CD4-positive, alpha-beta memory T cell (primary cell): ENCODE data around the gene ARMC10. TPM values are rescaled to one million over a fixed set of nuclear protein-coding genes. Genes with fewer than 3 reads are reported as not detected.

Experiments
- CTCF ChIA-PET: fragments of 350-600 bp; sonication (Branson Sonifier 250); formaldehyde crosslinking; loops from one replicate; lab custom pipeline; 2021; ENCODE audit warnings: inconsistent platforms; ENCODE audit not compliant: partially characterized antibody; lab: Charles Lee
- POLR2A ChIA-PET: fragments of 350-600 bp; sonication (Branson Sonifier 250); formaldehyde crosslinking; loops from one replicate; lab custom pipeline; 2021; ENCODE audit not compliant: partially characterized antibody; lab: Charles Lee
- DNase-seq, 5 donors: peaks; one replicate each; pipeline versions ENCODE4 v3.0.0 to v3.0.0-alpha.2; 2020 to 2022; ENCODE audit warnings: mixed read lengths in 1 of 5
- H3K27ac ChIP-seq: one replicate; pipeline ENCODE4 v1.7.0; 2013; ENCODE audit warnings: low read depth, low read length
- H3K27me3 ChIP-seq: 2 replicates; pipeline ENCODE4 v1.7.0; 2013; ENCODE audit warnings: mild to moderate bottlenecking, low read length, moderate library complexity; ENCODE audit not compliant: insufficient read depth
- H3K36me3 ChIP-seq: 2 replicates; pipeline ENCODE4 v1.7.0; 2013; ENCODE audit warnings: mild to moderate bottlenecking, low read length, moderate library complexity; ENCODE audit not compliant: insufficient read depth
- H3K4me1 ChIP-seq: 2 replicates; pipeline ENCODE4 v1.7.0; 2013; ENCODE audit warnings: mild to moderate bottlenecking, low read length, moderate library complexity; ENCODE audit not compliant: insufficient read depth
- H3K4me3 ChIP-seq, 2 donors: one replicate each; pipeline ENCODE4 v1.7.0; 2013; ENCODE audit warnings: low read length in 2 of 2, mild to moderate bottlenecking in 1 of 2
- H3K9me3 ChIP-seq, 2 donors: one replicate each; pipeline ENCODE4 v1.7.0; 2013; ENCODE audit warnings: low read length in 2 of 2, control low read depth in 1 of 2; ENCODE audit not compliant: control insufficient read depth in 1 of 2
- H3K27ac Mint-ChIP-seq, 7 donors: one replicate each; pipeline ENCODE4 v1.8.0; 2020 to 2021; ENCODE audit warnings: mixed read lengths in 7 of 7, mild to moderate bottlenecking in 6 of 7, inconsistent platforms in 3 of 7, moderate library complexity in 3 of 7
- H3K27me3 Mint-ChIP-seq, 2 donors: one replicate each; pipeline ENCODE4 v1.8.0; 2020 to 2021; ENCODE audit warnings: mixed read lengths in 2 of 2
- H3K36me3 Mint-ChIP-seq, 2 donors: one replicate each; pipeline ENCODE4 v1.8.0; 2020 to 2021; ENCODE audit warnings: mixed read lengths in 2 of 2, inconsistent platforms in 1 of 2, mild to moderate bottlenecking in 1 of 2
- H3K4me1 Mint-ChIP-seq, 4 donors: one replicate each; pipeline ENCODE4 v1.8.0; 2020 to 2021; ENCODE audit warnings: mixed read lengths in 4 of 4, mild to moderate bottlenecking in 1 of 4
- H3K4me3 Mint-ChIP-seq, 8 donors: one replicate each; pipeline ENCODE4 v1.8.0; 2020 to 2021; ENCODE audit warnings: mixed read lengths in 8 of 8, mild to moderate bottlenecking in 7 of 8, moderate library complexity in 6 of 8, inconsistent platforms in 3 of 8
- H3K9me3 Mint-ChIP-seq, 8 donors: one replicate each; pipeline ENCODE4 v1.8.0; 2020 to 2021; ENCODE audit warnings: mixed read lengths in 8 of 8, mild to moderate bottlenecking in 5 of 8, inconsistent platforms in 3 of 8, moderate library complexity in 1 of 8
- intact Hi-C: fragments of 100-400 bp; cut with micrococcal nuclease; formaldehyde crosslinking; loops from one replicate; pipeline ENCODE4 v1.15.1; 2023
- polyA plus RNA-seq, 2 donors: library from polyadenylated mRNA; unstranded; fragments of 300-500 nt; fragmentation: Illumina TruSeq; gene quantifications; one replicate each; pipeline ENCODE4 v1.2.3, GENCODE V29; 2021
- total RNA-seq, 2 experiments: library from RNA; stranded (reverse); gene quantifications; one replicate each; pipeline ENCODE4 v1.2.3, GENCODE V29; 2021

Gene ARMC10
- total and polyA plus RNA-seq, 4 experiments from 2014 or later = 28.4 to 54.2 (median 35.8) TPM

DNA sequence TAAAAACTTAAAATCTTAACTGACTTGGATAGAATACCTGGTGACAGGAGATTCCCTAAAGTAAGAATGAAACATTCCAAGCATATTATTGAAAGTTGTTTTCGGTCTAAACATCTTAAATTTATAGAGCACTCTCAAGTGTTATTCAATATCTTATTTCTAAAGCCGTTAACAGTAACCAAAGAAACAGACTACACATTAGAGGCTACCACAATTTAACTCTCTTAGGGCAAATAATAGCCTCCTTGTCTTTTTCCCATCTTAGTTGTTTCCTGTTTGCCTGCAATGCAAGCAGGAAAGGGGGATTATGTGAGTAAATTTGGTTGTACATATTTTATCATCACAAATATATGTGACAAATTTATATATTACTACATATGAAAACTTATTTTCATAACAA lies 42.5 kb downstream of the ARMC10 start:
- H3K27me3 Mint-ChIP-seq = no peaks in the 10 kb centered on the region
- intact Hi-C loops = no loop called here
- H3K4me3 Mint-ChIP-seq = no peak overlapping the region
- POLR2A ChIA-PET = no interaction called here
- peaks cover 0 to 5% (median under 1%) of the 10 kb centered on the region in 8 donors for H3K9me3 Mint-ChIP-seq
- Histone ChIP-seq H3K36me3 (no peaks in the 10 kb centered on the region), H3K27me3 (no peaks in the 10 kb centered on the region), H3K4me3 (no peak overlapping the region), H3K9me3 (no peaks in the 10 kb centered on the region), H3K27ac (no peak overlapping the region), H3K4me1 (no peaks in the 10 kb centered on the region)
- H3K4me1 Mint-ChIP-seq = peaks cover 0 to 8% (median 0%) of the 10 kb centered on the region in 4 donors
- H3K36me3 Mint-ChIP-seq = peaks cover 49 to 51% of the 10 kb centered on the region in 2 donors
- CTCF ChIA-PET = no interaction called here
- no peak for DNase-seq
- no peak overlapping the region for H3K27ac Mint-ChIP-seq

DNA sequence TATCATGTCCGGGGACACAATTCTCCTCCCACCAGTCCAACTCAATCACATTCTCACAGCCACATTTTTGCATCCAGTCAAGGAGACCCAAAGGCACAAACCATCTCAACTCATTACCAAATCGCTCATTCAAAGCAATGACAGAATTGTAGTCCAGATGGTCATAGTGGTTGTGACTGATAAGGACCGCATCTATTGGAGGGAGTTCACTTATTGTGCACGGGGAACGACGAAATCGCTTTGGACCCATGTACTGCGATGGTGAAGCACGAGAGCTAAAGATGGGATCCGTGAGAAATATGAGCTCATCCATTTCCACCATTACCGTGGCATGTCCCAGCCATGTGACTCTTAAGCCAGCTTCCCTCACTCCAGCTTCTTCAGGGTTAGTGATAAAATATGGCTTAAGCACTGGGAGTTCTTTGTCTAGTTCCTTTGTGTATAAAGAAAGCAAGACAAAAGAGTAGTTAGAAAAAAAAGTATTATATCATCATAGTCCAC lies 44.9 kb downstream of the ARMC10 start:
- CTCF ChIA-PET = no interaction called here
- POLR2A ChIA-PET = no interaction called here
- no peak overlapping the region for H3K27ac ChIP-seq
- no peak for DNase-seq
- no peaks in the 10 kb centered on the region for H3K9me3 Mint-ChIP-seq
- no peak overlapping the region for H3K4me3 Mint-ChIP-seq
- no peak overlapping the region for H3K27ac Mint-ChIP-seq
- intact Hi-C loops = no loop called here
- no peaks in the 10 kb centered on the region for H3K4me1 ChIP-seq
- no peaks in the 10 kb centered on the region for H3K27me3 ChIP-seq
- H3K36me3 Mint-ChIP-seq = peaks cover 39 to 53% of the 10 kb centered on the region in 2 donors
- no peaks in the 10 kb centered on the region for H3K36me3 ChIP-seq
- H3K9me3 ChIP-seq = no peaks in the 10 kb centered on the region
- no peak overlapping the region for H3K4me3 ChIP-seq
- no peaks in the 10 kb centered on the region for H3K27me3 Mint-ChIP-seq
- peaks cover 0 to 3% (median 2%) of the 10 kb centered on the region in 4 donors for H3K4me1 Mint-ChIP-seq

DNA sequence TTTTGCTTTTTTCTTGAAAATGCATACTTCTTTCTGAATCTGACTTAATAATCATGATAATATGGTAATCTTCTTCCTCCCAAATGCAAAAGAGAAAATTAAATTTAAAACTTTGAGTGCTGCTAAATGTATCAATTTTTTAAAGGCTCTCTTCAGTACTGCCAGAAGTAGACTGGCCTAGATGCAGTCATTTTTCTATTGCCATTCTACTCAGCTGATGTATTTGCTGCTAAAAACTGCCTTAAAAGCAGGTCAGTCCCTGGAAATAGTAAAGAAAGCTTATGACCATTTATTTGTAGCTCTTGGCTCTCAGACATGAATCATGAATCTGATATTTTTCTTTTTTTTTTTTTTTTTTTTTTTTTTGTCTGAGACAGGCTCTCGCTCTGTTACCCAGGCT lies 45.4 kb downstream of the ARMC10 start:
- ChIA-PET CTCF (no interaction called here), POLR2A (no interaction called here)
- peaks cover 35 to 48% of the 10 kb centered on the region in 2 donors for H3K36me3 Mint-ChIP-seq

DNA sequence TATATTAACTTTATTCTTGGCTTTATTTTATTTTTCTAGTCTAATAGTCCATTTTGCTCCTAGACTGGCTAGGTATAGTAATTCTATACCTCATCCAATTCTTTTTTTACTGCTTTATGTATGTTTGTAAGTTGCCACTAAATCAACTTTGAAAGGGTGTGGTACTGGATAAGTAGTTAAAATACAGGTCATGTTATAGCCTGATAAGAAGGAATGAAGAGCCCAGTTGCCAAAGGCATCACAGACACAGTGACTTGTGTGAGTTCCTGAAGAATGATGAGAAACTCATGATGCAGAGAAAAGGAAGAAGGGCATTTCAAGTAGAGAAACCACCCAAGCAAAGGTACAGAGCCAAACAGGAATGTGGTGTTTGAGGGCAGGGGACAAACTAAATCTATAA lies 46.7 kb downstream of the ARMC10 start:
- Mint-ChIP-seq H3K9me3 (no peaks in the 10 kb centered on the region), H3K27ac (no peak overlapping the region), H3K4me3 (no peak overlapping the region), H3K27me3 (no peaks in the 10 kb centered on the region), H3K4me1 (peaks cover 0 to 5% (median 2%) of the 10 kb centered on the region in 4 donors), H3K36me3 (peaks cover 42 to 51% of the 10 kb centered on the region in 2 donors)
- Histone ChIP-seq H3K4me1 (no peaks in the 10 kb centered on the region), H3K27ac (no peak overlapping the region), H3K36me3 (no peaks in the 10 kb centered on the region), H3K4me3 (no peak overlapping the region), H3K9me3 (no peaks in the 10 kb centered on the region), H3K27me3 (no peaks in the 10 kb centered on the region)
- DNase-seq = no peak
- ChIA-PET POLR2A (no interaction called here), CTCF (no interaction called here)
- intact Hi-C loops = no loop called here

More for the DNA sequence above, 45.4 kb downstream of the ARMC10 start:
- Histone ChIP-seq H3K4me3 (no peak overlapping the region), H3K9me3 (no peaks in the 10 kb centered on the region), H3K27me3 (no peaks in the 10 kb centered on the region), H3K27ac (no peak overlapping the region), H3K36me3 (no peaks in the 10 kb centered on the region), H3K4me1 (no peaks in the 10 kb centered on the region)
- Mint-ChIP-seq H3K27me3 (no peaks in the 10 kb centered on the region), H3K9me3 (no peaks in the 10 kb centered on the region), H3K27ac (no peak overlapping the region), H3K4me1 (peaks cover 0 to 3% (median 2%) of the 10 kb centered on the region in 4 donors), H3K4me3 (no peak overlapping the region)
- intact Hi-C loops = no loop called here
- DNase-seq = no peak

DNA sequence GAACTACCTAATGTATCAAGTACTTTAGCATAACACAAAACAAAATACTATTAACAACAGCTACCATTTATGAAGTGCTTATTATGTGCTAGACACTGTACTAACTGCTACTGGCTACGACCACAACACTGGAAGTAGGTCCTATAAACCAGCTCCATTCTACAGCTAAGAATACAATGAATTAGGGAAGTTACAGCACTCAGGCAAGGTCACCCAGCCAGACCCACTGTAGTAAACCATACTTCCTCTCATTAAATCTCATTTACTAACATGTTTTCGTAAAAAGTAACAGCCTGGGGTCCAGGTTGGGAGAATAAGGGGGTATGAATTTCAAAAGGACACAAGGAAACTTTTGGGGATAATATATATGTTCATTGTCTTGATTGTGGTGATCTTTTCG lies 48.6 kb downstream of the ARMC10 start:
- Mint-ChIP-seq H3K27me3 (no peaks in the 10 kb centered on the region), H3K36me3 (peaks cover 57 to 64% of the 10 kb centered on the region in 2 donors), H3K4me3 (no peak overlapping the region), H3K27ac (no peak overlapping the region), H3K9me3 (no peaks in the 10 kb centered on the region), H3K4me1 (peaks cover 0 to 5% (median 5%) of the 10 kb centered on the region in 4 donors)
- CTCF ChIA-PET = no interaction called here
- no peak overlapping the region for H3K27ac ChIP-seq
- no peak overlapping the region for H3K4me3 ChIP-seq
- intact Hi-C loops = no loop called here
- no peaks in the 10 kb centered on the region for H3K9me3 ChIP-seq
- peaks cover 6% of the 10 kb centered on the region for H3K36me3 ChIP-seq
- POLR2A ChIA-PET = no interaction called here
- H3K4me1 ChIP-seq = no peaks in the 10 kb centered on the region
- no peak for DNase-seq
- no peaks in the 10 kb centered on the region for H3K27me3 ChIP-seq

DNA sequence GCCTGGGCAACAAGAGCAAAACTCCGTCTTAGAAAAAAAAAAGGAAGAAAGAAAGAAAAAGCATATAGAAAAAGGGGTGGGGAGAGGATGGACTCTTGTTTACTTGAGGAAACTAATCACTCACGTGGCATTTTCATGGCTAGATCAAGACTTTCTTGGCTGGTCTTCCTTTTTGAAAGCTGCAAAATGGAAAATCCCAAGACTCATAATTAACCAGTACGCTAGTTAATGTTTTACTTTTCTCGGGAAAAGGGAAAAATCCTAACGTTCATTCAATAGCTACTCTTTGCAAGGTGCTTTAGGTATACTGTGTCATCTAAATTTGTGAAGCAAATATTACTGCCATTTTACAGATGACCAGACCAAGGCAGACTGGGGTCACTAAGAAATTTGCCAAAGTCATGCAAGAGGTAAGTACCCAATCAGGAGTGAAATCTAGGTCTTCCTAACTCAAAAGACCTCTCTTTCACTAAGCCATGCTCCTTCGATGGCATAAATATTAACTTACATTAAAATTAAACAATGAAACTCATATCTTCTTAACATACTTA lies 49.6 kb downstream of the ARMC10 start:
- CTCF ChIA-PET = no interaction called here
- Mint-ChIP-seq H3K27ac (no peak overlapping the region), H3K27me3 (no peaks in the 10 kb centered on the region), H3K9me3 (no peaks in the 10 kb centered on the region), H3K4me1 (peaks cover 0 to 5% (median 5%) of the 10 kb centered on the region in 4 donors), H3K4me3 (no peak overlapping the region), H3K36me3 (peaks cover 56 to 63% of the 10 kb centered on the region in 2 donors)
- no peaks in the 10 kb centered on the region for H3K4me1 ChIP-seq
- H3K9me3 ChIP-seq = no peaks in the 10 kb centered on the region
- H3K27me3 ChIP-seq = no peaks in the 10 kb centered on the region
- POLR2A ChIA-PET = no interaction called here
- DNase-seq = no peak
- intact Hi-C loops = no loop called here
- no peak overlapping the region for H3K27ac ChIP-seq
- H3K4me3 ChIP-seq = no peak overlapping the region
- peaks cover 6% of the 10 kb centered on the region for H3K36me3 ChIP-seq

DNA sequence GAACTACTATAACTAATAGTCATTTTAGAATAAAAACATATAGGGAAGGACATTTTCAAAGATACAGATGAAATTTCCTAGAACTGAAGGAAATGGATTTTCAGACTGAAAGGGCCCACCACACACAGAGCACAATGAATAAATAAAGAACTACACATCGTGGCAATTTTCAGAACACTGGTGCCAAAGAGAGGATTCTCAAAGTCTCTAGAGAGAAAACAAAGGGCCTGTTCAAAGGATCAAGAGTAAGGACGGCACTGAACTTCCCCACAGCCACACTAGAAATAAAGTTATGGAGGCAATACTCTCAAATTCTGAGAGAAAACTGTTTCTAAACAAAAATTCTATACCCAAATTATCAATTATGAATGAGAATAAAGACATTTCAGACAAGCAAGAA lies 52.1 kb downstream of the ARMC10 start:
- Histone ChIP-seq H3K36me3 (peaks cover 6% of the 10 kb centered on the region), H3K27ac (no peak overlapping the region), H3K4me1 (no peaks in the 10 kb centered on the region), H3K9me3 (no peaks in the 10 kb centered on the region), H3K4me3 (no peak overlapping the region), H3K27me3 (no peaks in the 10 kb centered on the region)
- no peaks in the 10 kb centered on the region for H3K27me3 Mint-ChIP-seq
- H3K36me3 Mint-ChIP-seq = peaks cover 35 to 45% of the 10 kb centered on the region in 2 donors
- ChIA-PET POLR2A (no interaction called here), CTCF (no interaction called here)
- H3K9me3 Mint-ChIP-seq = no peaks in the 10 kb centered on the region
- intact Hi-C loops = no loop called here
- no peak for DNase-seq
- no peak overlapping the region for H3K4me3 Mint-ChIP-seq
- H3K4me1 Mint-ChIP-seq = peaks cover 2 to 7% (median 5%) of the 10 kb centered on the region in 4 donors
- no peak overlapping the region for H3K27ac Mint-ChIP-seq
